ENCODE data around the gene NYNRIN.

Gene NYNRIN

DNA sequence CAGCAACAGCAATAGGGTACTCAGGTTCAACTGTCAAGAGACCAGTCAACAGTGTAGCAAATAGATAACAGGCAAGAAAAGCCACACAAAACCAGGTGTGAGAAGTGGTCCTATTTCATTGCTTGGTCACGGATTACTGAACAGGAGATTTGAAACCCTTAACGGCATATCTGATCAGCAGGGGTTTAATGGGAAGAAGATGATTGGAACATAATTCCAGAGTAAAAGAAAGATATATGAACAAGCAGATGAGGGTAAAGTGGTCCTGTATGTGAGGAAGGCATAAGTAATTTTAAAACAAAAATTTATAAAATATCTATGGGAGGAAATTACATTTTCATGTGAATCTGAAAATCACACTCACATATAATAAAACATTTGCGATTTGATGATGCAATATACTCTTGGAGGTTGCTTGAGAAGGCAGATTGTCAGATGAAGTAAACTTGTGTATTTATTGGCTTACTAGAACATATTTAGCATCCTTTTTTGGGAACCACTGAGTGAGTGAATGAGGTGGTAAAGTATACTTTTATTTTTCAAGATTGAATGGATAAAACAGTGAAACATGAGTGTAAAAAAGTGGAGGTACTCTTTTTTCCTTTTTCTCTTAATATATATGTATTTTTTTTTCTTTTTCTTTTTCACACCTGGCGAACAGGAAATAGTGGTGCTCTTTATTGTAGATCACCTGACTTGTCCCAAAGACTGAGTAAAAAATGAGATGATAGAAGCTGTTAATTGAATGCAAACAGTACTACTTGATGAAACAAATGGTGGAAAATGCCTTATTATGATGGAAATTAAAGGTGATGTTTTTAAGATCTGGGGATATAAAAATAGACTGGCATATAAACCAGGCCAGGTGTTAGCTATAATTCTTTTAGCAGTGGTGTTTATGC is 65.3 kb downstream of the NYNRIN start:
- no peak for DNase-seq

DNA sequence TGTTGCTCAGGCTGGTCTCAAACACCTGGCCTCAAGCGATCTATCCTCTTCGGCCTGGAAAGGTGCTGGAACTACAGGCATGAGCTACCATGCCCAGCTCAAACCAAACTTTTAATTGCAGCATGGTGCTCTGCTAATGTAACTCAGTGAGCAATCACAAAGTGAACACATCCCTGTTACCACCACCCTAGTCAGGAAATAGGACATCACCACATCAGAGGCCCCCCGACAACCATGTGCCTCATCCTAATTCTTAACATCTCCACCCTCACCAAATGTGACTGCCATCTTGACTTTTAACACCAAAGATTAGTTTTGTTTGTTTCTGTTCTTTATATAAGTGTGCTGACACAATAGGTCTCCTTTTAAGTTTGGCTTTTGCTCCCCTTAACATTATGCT is 66.6 kb downstream of the NYNRIN start:
- DNase-seq: no peak

DNA sequence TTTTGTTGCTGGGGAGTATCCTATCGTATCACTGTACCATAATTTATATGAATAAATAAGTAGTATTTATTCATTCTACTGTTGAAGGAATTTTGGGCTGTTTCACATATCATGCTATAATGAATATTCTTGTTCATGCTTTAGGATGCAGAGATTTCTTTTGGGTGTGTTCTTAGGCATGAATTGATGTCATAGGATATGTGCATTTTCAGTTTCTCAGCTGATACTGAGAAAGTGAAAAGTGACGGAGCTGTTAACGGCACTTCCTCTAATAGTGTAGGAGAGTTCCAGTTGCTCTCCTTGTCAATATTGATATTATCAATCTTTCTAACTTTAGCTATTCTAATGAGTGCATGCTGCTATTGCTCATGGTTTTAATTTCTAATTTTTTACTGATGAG is 67.0 kb downstream of the NYNRIN start:
- DNase-seq: no peak

Data from activated CD4-positive, alpha-beta T cell treated with anti-CD3 and anti-CD28 coated beads, Interleukin-10, Interleukin-2, amounts not matched to agents 100 ng/mL and 50 ng/mL, durations not matched to agents 16 hours and 8 hours (primary cell).